ENCODE data around the gene STARD3NL.
"Not testable (repeated sequence)": the region's sequence is repeated elsewhere in the genome, so short reads cannot be mapped to it uniquely, and the experiment has no call there.

Gene STARD3NL

DNA sequence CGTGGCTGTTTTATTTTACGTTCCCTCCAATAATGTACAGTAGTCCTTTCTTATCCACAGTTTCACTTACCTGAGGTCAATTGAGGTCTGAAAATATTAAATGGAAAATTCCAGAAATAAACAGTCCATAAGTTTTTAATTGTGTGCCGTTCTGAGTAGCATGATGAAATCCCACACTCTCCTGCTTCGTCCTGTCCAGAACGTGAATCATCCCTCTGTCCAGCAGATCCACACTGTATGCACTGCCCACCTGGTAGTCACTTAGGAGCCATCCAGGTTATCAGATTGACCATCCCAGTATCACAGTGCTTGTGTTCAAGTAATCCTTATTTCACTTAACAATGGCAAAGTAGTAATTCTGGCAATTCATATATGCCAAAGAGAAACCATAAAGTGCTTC is 46.3 kb downstream of the STARD3NL start:
- no peak for DNase-seq

DNA sequence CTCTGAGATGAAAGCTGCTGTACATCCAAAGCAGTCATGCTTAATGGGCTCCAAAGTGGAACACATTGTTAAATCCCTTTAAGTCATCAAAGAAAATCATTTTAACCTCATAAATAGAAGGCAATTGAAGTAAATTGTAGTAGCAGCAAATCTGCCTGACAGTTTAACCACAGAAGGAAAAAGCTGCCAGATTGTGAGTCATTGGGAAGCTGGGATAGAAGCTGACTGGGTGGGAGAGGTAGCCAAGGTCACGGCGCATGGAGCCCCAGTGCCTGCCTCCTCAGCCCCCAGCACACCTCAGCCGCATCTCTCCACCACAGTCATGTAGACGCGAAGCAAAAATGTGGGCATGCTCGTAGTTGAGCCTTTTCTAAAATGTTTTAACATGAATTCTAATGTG is 51.3 kb downstream of the STARD3NL start:
- no peak for DNase-seq

GRCh38 chr7:38229884-38230642 is 52.0 kb downstream of the STARD3NL start:
- no peak for DNase-seq

DNA sequence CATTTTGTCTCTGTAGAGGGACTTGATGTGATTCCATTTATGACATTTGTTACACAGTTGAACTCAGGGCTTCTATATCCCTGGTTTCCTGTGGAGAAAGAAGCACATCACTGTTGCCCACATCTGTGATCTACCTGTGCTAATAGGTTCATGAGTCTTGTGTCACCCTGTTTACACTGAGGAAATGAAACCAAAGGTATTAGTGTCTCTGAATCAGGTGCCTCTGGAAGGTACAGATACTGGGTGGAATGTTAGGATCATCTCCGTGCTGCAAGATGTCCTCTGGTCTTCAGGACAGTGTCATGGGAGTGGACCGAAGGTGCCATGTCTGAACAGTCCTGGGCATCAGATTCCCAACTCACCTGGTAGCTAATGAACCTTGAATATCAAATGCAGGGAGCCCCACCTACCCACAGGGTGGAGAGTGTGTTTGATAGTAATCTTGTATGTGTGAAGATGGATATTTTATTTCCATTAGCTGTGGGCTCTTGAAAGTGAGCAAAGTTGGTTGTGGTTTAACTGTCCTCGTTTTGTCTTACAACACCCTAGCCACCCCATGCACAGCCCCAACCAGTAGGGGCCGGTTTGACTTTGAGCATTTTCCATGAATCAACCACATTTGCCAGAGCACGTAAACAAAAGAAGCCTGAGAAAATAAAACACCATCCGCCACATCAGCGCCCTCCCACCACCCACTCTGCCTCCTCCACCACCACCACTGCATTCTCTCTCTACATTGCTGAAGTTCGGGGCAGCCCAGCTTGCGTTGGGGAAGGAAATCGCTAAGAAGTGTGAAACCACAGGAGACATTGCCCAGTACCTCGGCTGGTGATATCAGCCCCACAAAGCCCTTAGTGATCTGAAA is 54.7 kb downstream of the STARD3NL start:
- no peak for DNase-seq

DNA sequence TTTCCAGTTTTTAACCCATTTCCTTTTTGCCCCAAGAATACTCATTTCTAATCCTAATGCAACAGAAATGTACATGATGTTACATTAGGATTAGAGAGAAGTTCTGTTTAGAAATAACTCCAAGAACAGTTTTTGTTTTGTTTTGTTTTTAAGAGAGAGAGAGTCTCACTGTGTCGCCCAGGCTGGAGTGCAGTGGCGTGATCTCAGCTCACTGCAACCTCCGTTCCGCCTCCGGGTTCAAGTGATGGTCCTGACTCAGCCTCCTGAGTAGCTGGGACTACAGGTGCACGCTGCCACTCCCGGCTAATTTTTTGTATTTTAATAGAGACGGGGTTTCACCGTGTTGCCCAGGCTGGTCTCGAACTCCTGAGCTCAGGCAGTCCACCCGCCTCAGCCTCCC is 56.7 kb downstream of the STARD3NL start:
- not testable (repeated sequence) for DNase-seq

DNA sequence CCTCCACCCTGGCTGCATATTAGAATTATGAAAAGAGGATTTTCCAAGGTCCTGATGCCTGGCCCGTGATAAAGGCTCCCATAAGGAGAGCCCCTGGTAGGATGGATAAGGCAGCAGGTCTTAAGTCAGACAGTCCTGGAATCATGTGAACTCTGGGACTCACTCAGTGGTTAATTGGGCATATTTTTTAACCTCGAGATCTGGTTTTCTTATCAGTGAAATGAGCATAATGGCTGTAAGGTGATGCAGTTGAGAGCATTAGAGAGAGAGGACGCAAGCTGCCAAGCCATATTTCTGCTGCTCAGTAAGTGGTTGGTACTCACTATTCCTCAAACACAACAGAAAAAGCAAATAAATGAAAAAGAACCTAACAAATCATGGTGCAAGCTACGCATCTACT is 57.6 kb downstream of the STARD3NL start:
- no peak for DNase-seq

- DNase-seq = not testable (repeated sequence)
Measured at GRCh38 chr7:38239129-38239528, 61.1 kb downstream of the STARD3NL start.

DNA sequence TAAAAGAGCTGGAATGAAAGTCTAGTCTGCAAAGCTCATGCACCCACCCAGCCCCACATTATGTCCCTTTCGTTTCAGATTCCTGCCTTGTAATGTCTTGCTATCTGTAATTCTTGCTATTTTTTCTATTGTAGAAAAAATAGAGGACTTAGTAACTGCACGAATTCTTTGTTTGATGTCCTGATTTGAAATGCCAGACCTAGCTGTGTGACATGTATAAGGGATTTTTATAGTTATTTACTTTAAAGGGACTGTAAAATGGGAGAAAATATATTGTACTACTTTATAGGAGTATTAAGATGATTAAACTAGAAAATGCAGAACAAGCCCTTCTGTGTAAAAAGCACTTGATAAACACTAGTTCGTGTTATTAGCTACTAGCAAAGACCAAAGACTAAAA is 63.0 kb downstream of the STARD3NL start:
- DNase-seq = no peak

GRCh38 chr7:38242814-38243213 is 64.8 kb downstream of the STARD3NL start:
- DNase-seq = no peak

- not testable (repeated sequence) for DNase-seq
Measured at GRCh38 chr7:38243345-38243744, 65.3 kb downstream of the STARD3NL start.

DNA sequence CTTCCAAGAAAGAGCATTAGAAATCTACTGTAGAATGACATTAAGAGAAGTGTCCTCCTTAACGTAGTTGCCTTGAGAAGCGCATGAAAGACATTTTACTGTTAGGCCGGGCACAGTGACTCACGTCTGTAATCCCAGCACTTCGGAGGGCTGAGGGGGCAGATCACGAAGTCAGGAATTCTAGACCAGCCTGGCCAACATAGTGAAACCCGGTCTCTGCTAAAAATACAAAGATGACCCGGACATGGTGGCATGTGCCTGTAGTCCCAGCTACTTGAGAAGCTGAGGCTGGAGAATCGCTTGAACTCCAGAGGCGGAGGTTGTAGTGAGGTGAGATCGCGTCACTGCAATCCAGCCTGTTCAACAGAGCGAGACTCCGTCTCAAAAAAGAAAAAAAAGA is 66.5 kb downstream of the STARD3NL start:
- DNase-seq = no peak

GRCh38 chr7:38245409-38245977 is 67.4 kb downstream of the STARD3NL start:
- DNase-seq = no peak

DNA sequence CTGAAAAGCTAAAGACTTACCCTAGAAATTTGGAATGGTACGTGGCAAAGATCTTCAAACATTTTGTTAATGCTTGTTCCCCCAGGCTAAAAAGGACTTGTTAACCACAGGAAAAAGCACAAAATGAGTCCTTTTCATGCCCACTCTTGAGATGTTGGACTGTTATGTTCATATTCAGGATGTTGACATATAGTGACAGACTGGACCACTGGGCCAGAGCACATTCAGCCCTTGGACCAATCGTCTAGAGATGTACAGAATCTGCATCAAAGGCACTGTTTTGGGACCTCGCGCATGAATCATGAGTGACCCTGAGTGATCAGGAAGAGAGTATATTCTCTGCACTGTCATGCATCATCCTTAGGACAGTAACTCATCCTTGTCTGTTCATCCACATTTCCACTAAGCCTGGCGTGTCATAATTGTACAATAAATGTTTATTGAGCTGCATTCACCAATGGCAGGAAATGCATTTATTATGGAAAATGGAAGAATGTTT is 70.1 kb downstream of the STARD3NL start:
- DNase-seq = no peak

DNA sequence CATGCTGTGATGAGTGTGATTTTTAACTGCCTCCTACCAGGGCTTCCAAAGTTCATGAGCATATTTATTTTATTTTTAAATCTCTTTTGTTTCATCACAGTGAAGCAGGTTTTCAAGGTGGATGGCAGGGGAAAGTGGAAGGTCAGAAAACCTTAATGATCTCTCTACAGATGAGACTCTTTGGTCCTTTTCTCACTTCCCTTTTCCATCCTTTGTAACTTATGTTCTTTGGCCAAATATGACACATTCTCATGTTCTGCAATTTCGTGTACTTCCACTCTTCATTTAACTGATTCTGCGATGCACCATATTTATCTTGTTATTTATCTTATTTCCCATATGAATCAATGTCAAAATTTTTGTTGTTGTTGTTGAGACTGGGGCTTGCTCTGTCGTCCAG is 71.8 kb downstream of the STARD3NL start:
- not testable (repeated sequence) for DNase-seq

- DNase-seq = no peak
Measured at GRCh38 chr7:38257350-38257677, 79.3 kb downstream of the STARD3NL start.

DNA sequence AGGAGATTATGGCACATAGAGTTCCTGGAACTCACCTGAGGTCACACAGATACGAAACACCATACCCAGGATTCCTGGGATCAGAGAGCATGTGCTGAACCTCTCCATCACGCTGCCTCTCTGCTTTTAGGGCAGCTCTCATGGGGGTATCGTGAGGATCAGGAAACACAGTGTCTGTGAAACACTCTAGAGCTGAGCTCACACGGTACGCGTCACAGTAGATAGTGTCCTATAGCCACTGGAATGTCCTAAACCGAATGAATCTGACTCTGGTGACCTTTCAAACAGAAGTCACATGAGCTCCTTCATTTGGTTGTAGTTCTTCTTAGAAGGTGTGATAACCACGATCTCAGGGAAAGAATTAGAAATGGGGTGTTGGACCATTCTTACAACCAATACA is 81.1 kb downstream of the STARD3NL start:
- not testable (repeated sequence) for DNase-seq

- not testable (repeated sequence) for DNase-seq
Measured at GRCh38 chr7:38261601-38262000, 83.6 kb downstream of the STARD3NL start.

GRCh38 chr7:38262026-38262425 is 84.0 kb downstream of the STARD3NL start:
- not testable (repeated sequence) for DNase-seq

DNA sequence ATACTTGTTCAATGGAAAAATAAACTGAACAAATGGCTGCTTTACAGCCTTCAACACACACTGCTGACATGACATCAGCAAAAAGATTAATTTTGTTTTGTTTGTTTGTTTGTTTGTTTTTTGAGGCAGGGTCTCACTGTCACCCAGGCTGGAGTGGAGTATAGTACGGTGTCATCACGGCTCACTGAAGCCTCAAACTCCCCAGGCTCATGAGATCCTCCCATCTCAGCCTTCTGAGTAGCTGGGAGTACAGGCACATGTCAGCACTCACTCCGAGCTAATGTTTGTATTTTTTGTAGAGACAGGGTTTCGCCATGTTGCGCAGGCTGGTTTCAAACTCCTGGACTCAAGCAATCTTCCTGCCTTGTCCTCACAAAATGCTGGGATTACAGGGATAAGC is 84.5 kb downstream of the STARD3NL start:
- no peak for DNase-seq

GRCh38 chr7:38263274-38263673 is 85.2 kb downstream of the STARD3NL start:
- DNase-seq = not testable (repeated sequence)

- DNase-seq = not testable (repeated sequence)
Measured at GRCh38 chr7:38264602-38265001, 86.6 kb downstream of the STARD3NL start.

DNA sequence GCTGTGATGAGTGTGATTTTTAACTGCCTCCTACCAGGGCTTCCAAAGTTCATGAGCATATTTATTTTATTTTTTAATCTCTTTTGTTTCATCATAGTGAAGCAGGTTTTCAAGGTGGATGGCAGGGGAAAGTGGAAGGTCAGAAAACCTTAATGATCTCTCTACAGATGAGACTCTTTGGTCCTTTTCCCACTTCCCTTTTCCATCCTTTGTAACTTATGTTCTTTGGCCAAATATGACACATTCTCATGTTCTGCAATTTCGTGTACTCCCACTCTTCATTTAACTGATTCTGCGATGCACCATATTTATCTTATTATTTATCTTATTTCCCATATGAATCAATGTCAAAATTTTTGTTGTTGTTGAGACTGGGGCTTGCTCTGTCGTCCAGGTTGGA is 87.9 kb downstream of the STARD3NL start:
- DNase-seq = not testable (repeated sequence)

GRCh38 chr7:38269704-38270346 is 91.8 kb downstream of the STARD3NL start:
- not testable (repeated sequence) for DNase-seq

All from NCI-H1105 treated with DMSO at 0.1 percent for 48 hours (cell line).